Activated effector memory CD4-positive, alpha-beta T cell treated with Interleukin-2 at 50 U/mL for 16 hours (primary cell): ENCODE results near the gene FCRL2.

Source experiments
- DNase-seq: peaks from one replicate; pipeline ENCODE4 v3.0.0-alpha.2; 2020

FCRL2 gene, protein sequence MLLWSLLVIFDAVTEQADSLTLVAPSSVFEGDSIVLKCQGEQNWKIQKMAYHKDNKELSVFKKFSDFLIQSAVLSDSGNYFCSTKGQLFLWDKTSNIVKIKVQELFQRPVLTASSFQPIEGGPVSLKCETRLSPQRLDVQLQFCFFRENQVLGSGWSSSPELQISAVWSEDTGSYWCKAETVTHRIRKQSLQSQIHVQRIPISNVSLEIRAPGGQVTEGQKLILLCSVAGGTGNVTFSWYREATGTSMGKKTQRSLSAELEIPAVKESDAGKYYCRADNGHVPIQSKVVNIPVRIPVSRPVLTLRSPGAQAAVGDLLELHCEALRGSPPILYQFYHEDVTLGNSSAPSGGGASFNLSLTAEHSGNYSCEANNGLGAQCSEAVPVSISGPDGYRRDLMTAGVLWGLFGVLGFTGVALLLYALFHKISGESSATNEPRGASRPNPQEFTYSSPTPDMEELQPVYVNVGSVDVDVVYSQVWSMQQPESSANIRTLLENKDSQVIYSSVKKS

DNA sequence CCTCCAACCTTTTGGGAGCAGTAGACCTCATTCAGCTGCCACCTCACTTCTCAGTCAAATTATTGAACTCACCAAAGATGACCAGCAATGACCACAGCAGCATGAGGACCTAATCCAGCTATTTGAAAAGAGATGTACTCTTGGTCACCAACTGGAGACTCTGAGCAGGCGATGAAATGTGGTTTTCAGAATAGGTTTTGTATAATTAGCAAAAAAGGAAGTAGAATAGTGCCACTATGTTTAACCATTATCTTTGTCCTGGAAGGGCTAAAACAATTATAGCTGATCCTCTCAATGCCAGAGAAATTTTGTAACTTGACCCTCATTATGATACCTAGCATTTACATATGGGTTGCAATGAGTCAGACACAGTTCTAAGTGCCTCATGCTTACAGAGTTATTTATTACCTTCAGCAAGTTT is at the start of gene FCRL2:
Gene FCRL2 (minus strand): TSS at position 162 of the 421 bp plus-strand sequence. CDS start 59 bp downstream, at position 103.
- no peak for DNase-seq

DNA sequence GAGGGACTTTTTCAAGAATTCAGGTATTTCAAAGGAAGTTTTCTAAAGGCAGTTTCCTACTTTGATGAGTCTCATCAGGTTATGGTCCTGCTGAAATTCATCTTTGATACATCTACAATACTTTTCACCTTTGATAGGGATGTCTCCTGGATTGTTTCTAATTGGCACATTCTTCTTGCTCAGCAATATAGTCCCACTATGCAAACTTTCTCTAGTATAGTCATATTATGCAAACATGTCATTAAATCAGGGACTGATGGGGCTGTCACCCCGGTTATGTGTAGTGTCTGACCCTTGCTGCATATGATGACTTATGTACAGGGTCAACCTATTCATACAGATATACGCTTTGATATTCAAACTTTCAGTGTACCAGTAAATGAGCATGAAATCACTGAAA is 43.4 kb upstream of the FCRL2 start:
- no peak for DNase-seq

DNA sequence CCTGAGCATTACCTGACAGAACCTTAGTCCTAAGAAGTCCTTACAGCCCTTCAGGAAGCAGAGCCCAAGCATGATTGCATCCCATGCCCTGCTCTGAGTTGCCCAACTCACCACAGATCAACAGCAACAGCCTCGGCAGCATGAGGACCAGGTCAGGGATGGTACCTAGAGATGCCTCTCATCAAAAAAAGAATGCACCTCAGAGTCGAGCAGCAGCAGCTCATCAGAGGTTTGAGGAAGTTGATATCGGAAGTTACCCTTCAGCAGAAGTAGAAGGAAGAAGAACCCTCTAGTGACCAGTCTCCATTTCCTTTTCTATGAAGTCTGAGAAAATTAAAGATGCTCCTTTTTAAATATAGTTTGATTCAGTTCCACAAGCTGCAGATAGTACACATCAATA is 43.0 kb upstream of the FCRL2 start, which contains the start of gene FCRL1:
Gene FCRL1 (minus strand): TSS at position 225 of the 400 bp plus-strand sequence. CDS start 83 bp downstream, at position 142.
- no peak for DNase-seq

DNA sequence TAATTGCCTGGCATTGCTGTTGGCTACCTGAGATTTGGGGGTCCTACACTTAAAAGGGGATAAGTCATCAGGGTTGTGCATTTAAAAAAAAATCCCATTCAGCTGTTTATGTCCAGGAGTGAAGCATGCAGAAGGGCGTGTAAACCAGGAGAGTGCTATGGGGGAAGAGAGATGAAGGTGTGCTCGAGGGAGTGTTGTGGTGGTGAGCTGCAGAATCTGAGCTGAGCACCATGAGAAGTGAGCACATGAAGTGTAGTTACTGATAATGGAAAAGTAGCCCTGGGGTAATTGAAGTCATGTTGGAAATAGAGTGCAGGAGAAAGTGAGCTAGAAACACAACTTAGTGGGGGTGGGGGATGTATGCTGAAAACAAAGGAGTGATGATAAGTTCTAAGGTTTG is 42.3 kb upstream of the FCRL2 start:
- no peak for DNase-seq

DNA sequence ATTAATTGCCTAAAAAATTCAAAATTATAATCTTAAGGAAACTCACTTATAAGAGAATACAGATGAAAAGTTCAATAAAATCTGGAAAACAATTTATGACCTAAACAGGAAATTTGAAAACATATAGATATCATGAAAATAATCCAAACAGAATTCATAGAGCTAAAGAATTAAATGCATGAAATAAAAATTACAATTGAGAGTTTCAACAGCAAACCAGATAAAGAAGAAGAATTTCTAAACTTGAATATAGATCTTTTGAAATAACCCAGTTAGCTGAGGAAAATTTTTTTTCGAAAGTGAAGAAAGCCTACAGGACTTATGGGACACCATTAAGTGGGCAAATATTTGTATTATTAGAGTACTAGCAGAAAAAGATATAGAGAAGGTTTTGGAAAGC is 36.3 kb upstream of the FCRL2 start:
- DNase-seq: no peak

DNA sequence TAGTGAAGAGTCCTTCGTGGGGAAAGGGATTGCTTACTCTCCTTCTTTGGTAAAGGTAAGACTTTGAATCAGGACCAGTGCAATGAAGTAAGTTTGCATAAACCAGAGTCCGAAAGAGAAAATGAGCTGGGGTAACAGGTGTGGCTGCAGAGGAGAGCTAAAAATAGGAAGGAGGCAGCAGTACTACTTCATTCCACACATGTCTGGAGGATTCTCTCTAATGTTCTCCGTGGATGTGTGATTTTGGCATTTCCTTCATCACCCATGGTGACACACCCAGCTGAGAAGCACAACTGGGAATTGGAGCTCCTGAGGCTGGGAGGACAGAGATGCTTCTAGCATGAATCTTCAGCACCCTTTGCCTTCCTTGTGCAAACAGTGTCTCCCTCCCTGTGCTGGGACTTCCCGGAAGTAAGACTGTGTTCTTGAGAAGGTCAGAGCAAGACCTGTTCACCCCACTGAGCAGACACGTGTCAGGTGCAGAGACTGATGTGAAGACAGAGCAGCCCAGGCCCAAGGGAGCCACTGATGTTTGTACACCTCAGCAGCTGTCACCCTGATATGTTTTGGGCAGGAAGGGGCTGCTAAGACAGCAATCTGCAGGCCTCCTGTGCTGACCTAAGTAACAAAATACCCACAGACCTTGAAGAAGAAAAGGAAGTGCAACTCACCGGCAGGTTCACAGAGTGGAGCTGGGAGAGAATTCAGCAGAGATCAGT is 29.7 kb upstream of the FCRL2 start:
- DNase-seq: no peak

DNA sequence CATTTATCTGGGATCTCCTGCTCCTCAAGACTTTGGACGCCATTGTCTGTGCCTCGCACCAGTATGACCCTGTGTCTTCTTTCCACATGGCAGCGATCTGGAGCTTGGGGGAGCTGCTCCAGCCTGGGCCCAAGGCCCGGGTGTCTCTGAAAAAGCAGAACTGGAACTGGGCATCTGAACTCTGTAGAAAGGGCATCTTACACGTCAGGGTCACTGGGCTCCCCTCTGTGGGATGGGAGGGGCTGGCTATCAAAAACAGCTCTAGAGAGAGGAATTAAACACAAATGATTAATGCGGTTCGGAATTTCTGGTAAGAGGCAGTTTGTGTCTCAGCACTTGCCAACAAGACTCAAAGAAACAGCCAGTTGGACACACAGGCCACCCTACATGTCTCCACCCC is 26.9 kb upstream of the FCRL2 start:
- no peak for DNase-seq

DNA sequence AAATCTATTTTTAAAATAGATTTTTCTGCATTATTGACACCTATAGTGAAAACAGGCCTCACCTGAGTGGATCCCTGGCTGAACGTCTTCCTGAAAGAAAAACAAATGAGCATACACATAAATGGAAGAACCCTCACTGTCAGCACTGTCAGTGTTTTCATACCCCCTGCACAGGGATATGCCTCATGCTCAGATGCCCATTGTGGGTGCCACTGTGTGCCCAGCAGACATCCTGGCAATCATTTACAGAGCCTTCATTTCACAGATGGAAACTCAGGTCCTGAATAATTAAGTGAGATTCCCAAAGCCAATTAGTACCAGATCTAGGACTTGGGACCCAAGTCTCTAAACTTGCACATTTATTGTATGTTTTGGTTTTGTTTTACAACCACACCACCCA is 23.1 kb upstream of the FCRL2 start:
- no peak for DNase-seq

DNA sequence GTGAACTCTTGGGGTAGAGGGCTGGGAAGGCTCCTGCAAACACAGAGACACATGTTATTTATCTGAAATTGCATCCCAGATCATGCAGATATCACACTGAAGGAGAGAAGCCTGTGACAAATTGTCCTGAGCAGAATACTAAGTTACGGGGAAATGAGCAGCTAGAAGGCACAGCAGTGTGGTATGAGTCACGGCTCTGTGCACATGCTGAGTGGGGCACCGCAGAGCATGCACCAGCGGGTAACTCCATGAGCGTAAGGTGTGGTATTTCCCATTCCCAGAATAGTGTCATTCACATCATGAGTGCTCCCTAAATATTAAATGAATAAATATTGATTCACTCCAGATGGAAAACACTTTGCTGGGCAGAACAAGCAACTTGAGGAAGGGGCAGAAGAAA is 21.3 kb upstream of the FCRL2 start:
- no peak for DNase-seq

DNA sequence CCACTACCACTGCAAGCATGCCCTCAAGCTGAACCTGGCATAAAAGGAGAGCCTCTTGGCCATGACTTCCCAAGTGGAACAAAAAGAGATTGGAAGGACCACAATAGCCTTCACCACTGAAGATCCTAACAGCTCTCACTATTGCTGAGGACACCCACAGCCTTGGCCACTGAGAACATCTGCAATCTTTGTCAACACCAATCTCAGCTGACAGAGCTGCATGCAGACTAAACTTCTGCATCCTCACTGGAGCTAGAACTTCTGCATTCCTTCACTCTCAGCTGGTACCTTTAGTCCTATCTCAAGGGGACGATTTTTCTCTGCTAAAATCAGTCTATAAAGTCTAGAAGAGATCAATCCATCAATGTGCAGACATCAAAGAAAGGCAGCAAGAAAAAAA is 8.3 kb upstream of the FCRL2 start:
- no peak for DNase-seq

DNA sequence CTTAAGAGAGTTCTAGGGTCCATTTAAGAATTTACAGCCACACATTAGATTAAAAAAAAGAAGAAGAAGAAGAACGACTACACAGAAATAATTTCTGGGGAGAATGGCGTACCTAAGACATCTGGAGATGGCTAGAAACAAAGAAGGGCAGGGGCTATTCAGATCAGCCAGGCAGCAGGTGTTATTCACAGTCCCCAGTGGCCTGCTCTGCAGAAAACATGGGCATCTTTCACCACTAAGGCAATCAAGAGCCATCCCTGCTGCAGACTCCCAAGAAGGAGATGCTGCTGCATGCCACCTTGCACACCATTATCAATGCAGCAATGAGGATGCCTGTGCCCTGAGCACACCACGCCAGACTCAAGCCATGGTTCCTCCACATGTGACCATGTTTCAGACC is 7.9 kb upstream of the FCRL2 start:
- no peak for DNase-seq

DNA sequence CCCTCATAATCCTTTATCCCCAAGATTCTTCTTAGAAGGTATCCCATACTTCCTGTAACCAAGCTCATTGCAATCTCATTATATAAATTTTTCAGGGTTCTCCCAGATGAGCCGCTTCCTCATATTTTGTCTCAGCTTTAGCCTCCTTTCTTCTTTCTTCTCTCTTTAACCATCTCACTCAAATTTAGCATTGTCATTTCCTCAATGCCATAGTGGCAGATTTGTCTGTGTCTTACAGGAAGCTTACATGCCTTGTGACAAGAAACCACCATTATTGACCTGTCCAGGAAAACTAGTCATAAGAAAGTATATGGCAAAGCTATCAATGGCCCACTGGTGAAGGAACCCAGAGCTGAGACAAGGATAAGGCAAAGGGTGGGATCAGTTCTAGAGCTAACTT is 6.0 kb upstream of the FCRL2 start:
- DNase-seq: no peak

DNA sequence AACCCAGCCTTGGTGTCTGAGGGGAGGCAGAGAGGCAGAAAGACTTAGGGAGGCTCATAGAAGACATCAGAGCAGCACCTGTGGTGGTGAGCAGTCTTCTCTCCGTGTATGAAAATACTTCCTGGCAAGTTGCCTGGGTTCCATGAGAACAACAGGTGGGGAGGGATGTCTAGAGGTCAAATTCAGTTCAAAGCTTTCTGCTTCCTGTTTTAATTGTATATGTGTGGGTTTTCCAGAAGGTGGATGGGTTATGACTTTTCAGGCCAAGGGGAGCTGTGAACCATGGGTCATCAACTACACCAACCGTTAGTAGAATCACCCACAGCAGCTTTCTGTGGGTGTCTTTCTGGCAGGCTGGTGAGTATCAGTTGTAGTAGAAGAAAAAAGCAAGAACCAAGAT is 4.1 kb upstream of the FCRL2 start:
- no peak for DNase-seq

DNA sequence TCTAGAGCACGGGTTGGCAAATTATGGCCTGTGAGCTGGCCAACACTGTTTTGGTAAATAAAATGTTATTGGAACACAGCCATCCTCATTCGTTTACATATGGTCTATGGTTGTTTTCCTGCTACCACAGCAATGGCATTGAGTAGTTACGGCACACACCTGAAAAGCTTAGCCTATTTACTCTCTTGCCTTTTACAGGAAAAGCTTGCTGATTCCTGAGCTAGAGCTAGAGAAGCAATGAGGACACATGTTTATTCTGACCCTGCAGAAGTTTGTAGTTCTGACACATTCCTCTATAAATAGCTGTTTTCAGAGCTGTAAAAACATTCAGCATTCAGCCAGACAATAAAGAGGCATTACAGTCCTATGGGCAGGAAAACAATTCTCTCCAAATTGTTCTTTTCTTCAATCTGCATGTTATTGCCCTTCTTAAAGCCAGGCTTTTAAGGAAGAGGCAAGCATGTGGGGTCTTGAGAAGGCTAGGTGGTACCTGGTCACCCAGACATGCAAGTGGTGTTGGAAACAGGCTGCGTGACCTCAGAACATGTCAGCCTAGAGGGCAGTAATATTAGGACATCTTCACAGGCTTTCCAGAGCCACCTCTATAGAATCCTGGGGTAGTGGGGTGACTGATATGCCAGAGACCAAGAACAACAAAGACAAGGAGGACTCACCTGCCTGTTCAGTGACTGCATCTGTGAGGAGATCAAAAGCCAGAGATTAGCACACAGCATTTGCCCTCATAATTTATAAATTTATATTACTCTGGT is 1.6 kb downstream of the FCRL2 start:
- DNase-seq: no peak

DNA sequence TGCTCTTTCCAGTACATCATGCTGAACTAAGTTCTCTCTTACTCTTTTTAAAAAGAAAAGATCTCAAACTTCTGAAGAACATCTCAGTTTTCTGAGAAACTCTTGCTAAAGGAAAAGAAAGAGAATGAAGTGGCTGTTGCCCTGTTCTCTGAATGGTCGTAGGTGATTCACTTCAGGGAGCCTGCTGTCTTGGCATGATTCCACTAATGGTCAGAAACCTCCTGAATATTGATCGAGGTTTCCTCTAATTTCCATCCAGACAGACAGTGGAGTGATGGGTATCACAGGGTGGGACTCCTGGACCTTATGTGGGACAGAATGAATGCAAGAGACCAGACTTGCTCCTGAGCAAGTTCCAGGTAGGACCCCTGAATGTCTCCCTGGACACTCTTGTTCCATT is 2.5 kb downstream of the FCRL2 start:
- DNase-seq: no peak

DNA sequence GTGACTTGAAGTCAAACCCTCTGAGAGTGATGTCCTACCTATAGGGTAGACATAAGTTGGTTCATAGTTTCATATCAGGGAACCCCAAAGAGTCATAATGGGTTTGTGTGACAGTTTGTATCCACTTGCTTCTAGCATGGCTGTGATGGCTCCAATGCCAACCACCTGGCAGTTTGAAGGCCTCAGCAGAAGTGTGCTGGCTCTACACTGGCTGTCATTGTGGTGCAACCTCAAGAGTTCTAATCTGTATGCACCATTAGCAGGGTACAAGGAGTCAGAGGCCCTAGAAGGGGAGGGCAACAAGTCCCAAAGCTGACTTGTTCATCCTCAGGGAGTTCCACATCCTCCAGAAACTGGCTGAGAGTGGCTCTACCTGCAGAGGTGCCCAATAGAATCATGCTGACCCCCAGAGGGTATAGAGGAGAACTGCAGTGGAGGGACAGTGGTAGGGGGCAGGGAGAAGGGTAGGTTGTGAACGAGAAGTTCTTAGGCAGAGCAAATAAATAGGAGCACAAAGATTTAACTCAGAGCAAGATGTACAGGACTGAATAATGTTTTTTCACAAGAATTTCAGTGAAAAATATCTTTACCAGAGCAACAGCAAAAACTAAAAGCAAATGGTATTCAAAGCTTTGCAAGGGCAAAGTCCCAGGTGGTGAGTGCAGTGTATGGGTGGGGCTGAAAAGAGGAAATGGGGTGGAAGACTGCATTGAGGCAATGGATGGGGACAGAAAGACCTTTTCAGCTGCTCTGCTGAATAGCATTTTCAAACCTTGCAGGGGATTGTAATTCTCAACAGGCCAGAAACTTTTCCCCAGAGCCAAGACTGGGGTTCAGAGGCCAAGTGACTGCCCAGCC is 3.2 kb downstream of the FCRL2 start:
- no peak for DNase-seq

DNA sequence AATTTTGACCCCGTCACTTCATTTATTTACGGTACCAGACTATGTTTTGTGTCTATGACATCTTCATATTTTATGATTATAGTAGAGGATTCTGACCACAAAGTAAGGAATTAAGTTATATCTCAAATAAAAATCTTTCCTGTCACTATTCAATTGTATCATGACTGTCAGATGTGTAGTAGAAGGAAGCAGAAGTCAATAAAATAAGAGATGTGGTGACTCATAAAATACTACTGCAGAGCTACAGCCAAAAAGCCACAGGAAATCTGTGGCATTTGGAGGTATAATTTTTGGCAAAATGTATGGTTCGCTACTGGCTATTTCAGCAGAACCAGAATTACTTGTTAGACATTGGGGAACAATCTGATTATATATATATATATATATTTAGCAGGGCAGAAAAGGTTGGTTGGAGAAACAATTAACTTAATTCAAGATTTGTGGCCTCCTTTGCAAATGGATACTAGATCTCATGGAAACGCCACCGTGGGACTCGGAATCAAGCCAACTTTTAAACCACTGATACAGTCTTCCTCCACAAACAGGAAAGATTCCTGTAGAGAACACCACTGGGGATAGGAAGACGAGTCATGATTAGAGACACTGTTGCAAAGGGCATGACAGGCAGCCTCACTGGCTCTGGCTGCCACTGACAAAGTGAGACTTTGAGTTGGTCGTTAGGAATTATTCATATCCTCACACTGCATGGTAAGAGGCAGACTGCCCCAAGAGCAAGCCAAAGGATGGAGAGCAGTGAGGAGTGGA is 5.1 kb downstream of the FCRL2 start:
- no peak for DNase-seq

DNA sequence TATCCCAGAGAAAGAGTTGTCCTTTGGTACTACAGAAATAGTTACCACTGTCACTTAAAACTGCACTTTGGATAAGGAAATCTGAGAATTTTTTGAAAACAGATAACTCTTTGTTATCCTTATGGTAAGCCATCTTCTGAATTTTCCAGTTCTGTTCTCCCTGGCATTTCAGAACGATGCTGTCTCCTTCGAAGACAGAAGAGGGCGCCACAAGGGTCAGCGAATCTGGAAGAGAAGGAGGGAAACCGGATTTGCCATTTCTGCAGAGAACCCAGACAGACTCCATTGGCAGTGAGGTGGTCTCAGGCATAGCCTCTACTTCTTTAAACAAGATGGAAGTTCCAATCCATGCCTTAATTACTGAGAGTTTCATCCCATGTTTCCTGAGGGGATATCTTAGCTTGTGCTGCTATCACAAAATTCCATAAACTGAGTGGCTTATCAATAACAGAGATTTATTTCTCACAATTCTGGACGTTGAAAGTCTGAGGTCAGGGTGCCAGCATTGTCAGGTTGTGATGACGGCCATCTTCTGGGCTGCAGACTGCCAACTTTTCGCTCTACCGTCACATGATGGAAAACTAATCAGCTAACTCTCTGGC is 6.4 kb downstream of the FCRL2 start:
- DNase-seq: no peak

DNA sequence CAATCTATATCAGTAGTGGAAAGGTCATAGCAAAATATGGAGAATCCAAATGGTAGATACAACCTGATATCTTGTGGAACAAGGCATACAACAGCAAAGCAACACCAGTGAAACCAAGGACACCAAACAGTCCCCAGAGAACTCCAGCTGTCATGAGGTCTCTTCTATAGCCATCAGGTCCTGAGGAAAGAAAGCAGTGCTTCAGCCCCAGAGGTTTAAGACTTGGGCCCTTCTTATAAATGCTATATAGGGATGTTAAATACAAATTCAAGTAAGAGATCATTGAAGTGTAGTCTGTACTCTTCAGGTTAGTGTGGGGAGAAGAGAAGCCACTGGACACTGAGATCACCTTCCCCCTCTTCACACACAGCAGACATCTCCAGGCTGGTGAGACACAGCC is 10.1 kb downstream of the FCRL2 start:
- DNase-seq: no peak

DNA sequence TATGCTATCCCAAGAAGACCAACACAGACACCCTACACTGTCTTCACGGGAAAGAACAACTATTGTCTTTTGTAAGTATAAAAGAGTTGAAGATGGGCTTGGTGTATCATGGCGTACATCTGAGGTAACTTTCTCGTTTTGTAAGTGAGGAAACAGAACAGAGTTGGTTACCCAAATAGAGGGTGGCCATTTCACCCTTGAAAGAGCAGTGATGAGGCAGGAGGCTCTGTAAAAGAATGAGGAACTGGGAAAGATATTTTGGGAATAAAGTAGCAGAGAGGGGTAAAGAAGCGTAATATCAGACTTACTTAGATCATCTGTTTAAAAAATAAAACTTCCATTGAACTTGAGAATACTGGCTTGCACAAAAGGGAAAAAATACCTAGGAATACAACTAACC is 18.9 kb downstream of the FCRL2 start:
- DNase-seq: no peak

DNA sequence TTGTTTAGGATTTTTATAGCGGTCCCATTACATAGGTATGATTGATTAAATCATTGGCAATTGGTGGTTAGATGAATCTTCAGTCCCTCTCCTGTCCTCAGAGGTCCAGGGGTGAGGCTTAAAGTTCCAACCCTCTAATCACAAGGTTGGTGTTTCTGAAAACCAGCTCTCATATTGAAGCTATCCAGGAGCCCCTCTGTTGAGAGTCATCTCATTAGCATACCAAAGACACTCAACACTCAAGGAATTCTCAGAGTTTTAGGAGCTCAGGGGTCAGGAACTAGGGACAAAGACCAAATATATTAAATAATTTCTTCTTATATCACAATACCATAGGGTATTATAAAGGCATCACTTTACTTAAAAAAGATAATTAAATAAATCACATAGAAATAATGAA is 23.3 kb downstream of the FCRL2 start:
- DNase-seq: no peak
